Activated gamma-delta T cell treated with anti-CD3 and anti-CD28 coated beads, Interleukin-2, amount 50 U/mL, for 16 hours (primary cell): Measurements from ENCODE around the gene PAX3.

Experiments
- DNase-seq: peaks from one replicate; pipeline ENCODE4 v3.0.0-alpha.2; 2020; ENCODE audit warnings: low read depth

PAX3 gene

GRCh38 chr2:222310747-222311318 lies 12.0 kb upstream of the PAX3 start:
- DNase-seq: no peak

- no peak for DNase-seq
These were observed 11.0 kb upstream of the PAX3 start for GRCh38 chr2:222309766-222310165.

- DNase-seq: no peak
These were observed 10.6 kb upstream of the PAX3 start for GRCh38 chr2:222309361-222309760.

- DNase-seq: no peak
These were observed 9.4 kb upstream of the PAX3 start for GRCh38 chr2:222307978-222308730.

GRCh38 chr2:222307143-222307756 lies 8.5 kb upstream of the PAX3 start:
- no peak for DNase-seq

- no peak for DNase-seq
These were observed 7.8 kb upstream of the PAX3 start for GRCh38 chr2:222306393-222307142.

- no peak for DNase-seq
These were observed 7.0 kb upstream of the PAX3 start for GRCh38 chr2:222305516-222306392.

GRCh38 chr2:222304737-222305515 lies 6.1 kb upstream of the PAX3 start:
- DNase-seq: no peak

- DNase-seq: no peak
These were observed 5.3 kb upstream of the PAX3 start for GRCh38 chr2:222303828-222304736.

GRCh38 chr2:222303045-222303827 lies 4.4 kb upstream of the PAX3 start:
- DNase-seq: no peak

GRCh38 chr2:222302178-222303018 lies 3.6 kb upstream of the PAX3 start:
- DNase-seq: no peak

- DNase-seq: no peak
These were observed 3.0 kb upstream of the PAX3 start for GRCh38 chr2:222301796-222302118.

- DNase-seq: no peak
These were observed 2.4 kb upstream of the PAX3 start for GRCh38 chr2:222301053-222301795.

GRCh38 chr2:222300726-222301052 lies 1.9 kb upstream of the PAX3 start:
- no peak for DNase-seq

- no peak for DNase-seq
These were observed 1.3 kb upstream of the PAX3 start for GRCh38 chr2:222299906-222300725.

GRCh38 chr2:222298001-222298310 lies 842 bp downstream of the PAX3 start:
- no peak for DNase-seq

- DNase-seq: no peak
These were observed 1.2 kb downstream of the PAX3 start for GRCh38 chr2:222297600-222297935.
